ENCODE measurements around the gene GHR.

The GHR gene

DNA sequence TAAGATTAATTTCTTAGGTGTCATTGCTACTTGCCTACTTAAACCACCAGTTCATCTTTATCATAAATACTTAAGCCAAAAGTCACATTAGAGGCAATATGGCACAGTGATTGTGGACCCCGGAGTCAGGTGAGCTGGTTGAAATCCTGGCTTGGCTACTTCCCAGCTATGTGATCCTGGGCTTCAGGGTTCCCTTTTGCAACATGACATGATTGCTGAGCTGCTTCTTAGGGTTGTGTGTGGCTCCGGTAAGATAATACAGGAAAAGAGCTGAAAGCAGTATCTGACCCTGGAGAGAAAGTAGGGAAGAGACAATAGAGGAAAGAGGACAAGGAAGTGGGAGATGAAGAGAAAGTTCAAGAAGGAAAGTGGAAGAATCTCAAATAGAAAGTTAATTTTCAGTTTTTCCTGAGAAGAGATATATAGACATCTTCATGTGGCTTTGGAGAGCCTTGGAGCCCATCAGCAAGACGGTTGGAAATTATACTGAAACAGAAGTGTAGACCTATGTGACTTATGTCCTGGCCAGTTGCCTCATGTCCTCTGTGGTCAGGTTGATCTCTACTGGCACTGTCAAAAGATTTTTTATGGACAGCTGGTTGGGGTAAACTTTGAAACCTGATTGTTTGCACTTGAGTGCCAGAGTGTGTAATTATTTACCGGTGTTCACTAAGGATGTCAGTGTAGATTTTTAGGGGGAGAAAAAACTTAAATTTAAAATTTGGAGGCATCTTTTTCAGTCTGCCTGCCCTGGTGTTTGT lies 93.2 kb downstream of the GHR start:
- TF ChIP-seq YY1 (IDR thresholded peaks at IDR 0.05; ENCODE audit: insufficient read depth, insufficient read length) (no peak), ZNF274 (IDR thresholded peaks at IDR 0.05; ENCODE audit: low read depth, low read length) (no peak)
- no peaks in the 10 kb centered on the region for H3K4me1 ChIP-seq (ENCODE audit: insufficient read depth, insufficient read length)
- DNase-seq (ENCODE audit: low read depth, low spot score): no peak
- H3K36me3 ChIP-seq (ENCODE audit: insufficient read depth, insufficient read length, low read length): no peaks in the 10 kb centered on the region
- no peak overlapping the region for H3K9ac ChIP-seq (ENCODE audit: insufficient read length, low read depth)
- no peaks in the 10 kb centered on the region for H3K27me3 ChIP-seq (ENCODE audit: insufficient read depth, insufficient read length)
- no peaks in the 10 kb centered on the region for H3K9me3 ChIP-seq (ENCODE audit: insufficient read depth, low read length)
- no peak overlapping the region for H3K4me3 ChIP-seq (ENCODE audit: insufficient read length, low read depth)

DNA sequence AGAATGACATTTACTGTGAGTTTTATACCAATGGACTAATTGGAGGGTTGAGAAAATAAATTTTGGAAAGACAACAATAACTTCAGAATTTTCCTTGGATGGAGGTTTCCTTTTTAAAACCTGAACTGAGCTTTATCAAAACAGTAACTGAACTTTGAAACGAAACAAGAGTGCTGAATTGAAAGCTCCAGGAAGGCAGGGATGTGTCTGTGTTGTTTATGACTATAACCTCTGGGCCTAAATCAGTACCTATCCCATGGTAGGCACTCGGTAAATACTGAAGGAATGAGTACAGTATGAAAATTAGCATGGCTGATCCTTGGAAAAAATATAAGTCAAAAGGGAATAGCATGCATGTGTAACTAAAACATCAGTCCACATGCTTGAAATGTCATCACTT lies 93.9 kb downstream of the GHR start:
- Histone ChIP-seq H3K36me3 (ENCODE audit: insufficient read depth, insufficient read length, low read length) (no peaks in the 10 kb centered on the region), H3K27me3 (ENCODE audit: insufficient read depth, insufficient read length) (no peaks in the 10 kb centered on the region), H3K9ac (ENCODE audit: insufficient read length, low read depth) (no peak overlapping the region), H3K4me3 (ENCODE audit: insufficient read length, low read depth) (no peak overlapping the region), H3K9me3 (ENCODE audit: insufficient read depth, low read length) (no peaks in the 10 kb centered on the region), H3K4me1 (ENCODE audit: insufficient read depth, insufficient read length) (no peaks in the 10 kb centered on the region)
- no peak for DNase-seq (ENCODE audit: low read depth, low spot score)
- TF ChIP-seq SUZ12 (IDR thresholded peaks at IDR 0.05; ENCODE audit: extremely low read depth, insufficient read depth, insufficient read length) (no peak), YY1 (IDR thresholded peaks at IDR 0.05; ENCODE audit: insufficient read depth, insufficient read length) (no peak), ZNF274 (IDR thresholded peaks at IDR 0.05; ENCODE audit: low read depth, low read length) (no peak)

DNA sequence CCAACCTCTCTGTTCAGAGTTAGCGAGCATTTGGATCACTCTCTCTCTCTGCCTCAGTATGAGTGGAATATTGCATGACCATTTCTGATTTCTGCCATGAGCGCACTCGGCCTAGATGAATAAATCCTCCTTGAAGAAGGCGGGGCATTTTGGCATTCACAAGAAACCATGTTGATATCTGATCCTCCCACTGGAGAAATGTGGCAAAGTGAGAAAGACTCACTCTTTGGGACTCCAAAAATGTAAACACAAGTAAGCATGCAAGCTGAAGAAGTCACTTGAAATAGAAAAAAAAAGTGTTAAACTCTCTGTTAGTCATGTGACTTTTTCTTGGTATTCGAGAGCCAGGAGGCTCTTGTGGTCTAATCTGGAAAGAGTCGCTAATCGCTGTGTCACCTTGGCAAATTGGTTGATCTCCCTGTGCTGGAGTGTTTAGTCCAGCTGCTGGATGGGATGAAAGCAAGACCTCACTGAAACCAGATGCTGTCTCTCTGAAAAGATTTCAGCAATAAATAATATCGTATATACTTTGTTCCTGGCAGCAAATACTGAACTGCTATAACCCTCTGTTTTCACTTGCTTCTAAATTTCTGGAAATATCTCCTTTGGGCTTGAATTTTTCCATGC lies 95.5 kb downstream of the GHR start:
- Histone ChIP-seq H3K4me1 (ENCODE audit: insufficient read depth, insufficient read length) (no peaks in the 10 kb centered on the region), H3K27me3 (ENCODE audit: insufficient read depth, insufficient read length) (no peaks in the 10 kb centered on the region), H3K9me3 (ENCODE audit: insufficient read depth, low read length) (no peaks in the 10 kb centered on the region), H3K4me3 (ENCODE audit: insufficient read length, low read depth) (no peak overlapping the region), H3K36me3 (ENCODE audit: insufficient read depth, insufficient read length, low read length) (no peaks in the 10 kb centered on the region), H3K9ac (ENCODE audit: insufficient read length, low read depth) (no peak overlapping the region)
- TF ChIP-seq YY1 (IDR thresholded peaks at IDR 0.05; ENCODE audit: insufficient read depth, insufficient read length) (no peak), ZNF274 (IDR thresholded peaks at IDR 0.05; ENCODE audit: low read depth, low read length) (no peak), SUZ12 (IDR thresholded peaks at IDR 0.05; ENCODE audit: extremely low read depth, insufficient read depth, insufficient read length) (no peak)
- no peak for DNase-seq (ENCODE audit: low read depth, low spot score)

DNA sequence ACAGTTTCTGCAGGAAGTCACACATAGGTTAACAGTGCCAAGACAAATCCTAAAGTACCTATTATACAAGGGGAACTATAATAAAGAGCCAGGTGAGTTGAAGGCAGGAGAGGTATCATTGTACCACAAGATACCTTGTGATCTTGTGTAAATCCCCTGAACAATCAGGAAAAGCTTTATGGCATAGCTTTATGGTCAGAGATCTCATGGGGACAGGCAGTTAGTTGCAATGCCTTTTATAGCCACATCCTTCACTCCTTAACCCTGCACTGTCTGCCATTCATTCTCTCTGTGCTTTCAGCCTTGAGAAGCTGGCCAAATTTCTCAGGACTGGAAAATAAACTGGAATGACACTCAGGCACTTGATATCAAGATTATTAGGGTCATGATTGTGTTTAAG lies 97.0 kb downstream of the GHR start:
- Histone ChIP-seq H3K4me3 (ENCODE audit: insufficient read length, low read depth) (no peak overlapping the region), H3K36me3 (ENCODE audit: insufficient read depth, insufficient read length, low read length) (no peaks in the 10 kb centered on the region), H3K4me1 (ENCODE audit: insufficient read depth, insufficient read length) (no peaks in the 10 kb centered on the region), H3K27me3 (ENCODE audit: insufficient read depth, insufficient read length) (no peaks in the 10 kb centered on the region), H3K9me3 (ENCODE audit: insufficient read depth, low read length) (no peaks in the 10 kb centered on the region), H3K9ac (ENCODE audit: insufficient read length, low read depth) (no peak overlapping the region)
- DNase-seq (ENCODE audit: low read depth, low spot score): no peak
- no peak for TF ChIP-seq SUZ12 (IDR thresholded peaks at IDR 0.05; ENCODE audit: extremely low read depth, insufficient read depth, insufficient read length)
- no peak for TF ChIP-seq YY1 (IDR thresholded peaks at IDR 0.05; ENCODE audit: insufficient read depth, insufficient read length)
- no peak for TF ChIP-seq ZNF274 (IDR thresholded peaks at IDR 0.05; ENCODE audit: low read depth, low read length)

DNA sequence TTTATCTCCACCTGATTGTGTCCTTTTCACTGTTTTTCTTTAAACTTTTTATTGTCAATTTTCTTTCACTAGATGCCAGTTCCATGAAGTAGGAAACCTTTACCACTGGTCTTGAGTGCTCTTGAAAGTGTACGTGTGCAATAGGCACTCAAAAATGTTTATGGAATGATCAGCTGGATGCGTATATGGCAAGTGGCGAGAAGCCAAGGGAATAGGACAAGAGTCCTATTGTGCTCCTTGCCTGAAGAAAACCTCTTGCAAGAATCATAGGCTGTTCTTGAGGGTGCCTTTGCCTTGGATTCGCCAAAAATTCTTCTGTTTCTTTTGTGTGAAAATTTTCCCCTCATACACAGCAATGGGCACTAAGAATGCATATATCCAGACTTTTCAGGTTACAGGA lies 97.7 kb downstream of the GHR start:
- Histone ChIP-seq H3K4me3 (ENCODE audit: insufficient read length, low read depth) (no peak overlapping the region), H3K4me1 (ENCODE audit: insufficient read depth, insufficient read length) (no peaks in the 10 kb centered on the region), H3K9me3 (ENCODE audit: insufficient read depth, low read length) (no peaks in the 10 kb centered on the region), H3K9ac (ENCODE audit: insufficient read length, low read depth) (no peak overlapping the region), H3K27me3 (ENCODE audit: insufficient read depth, insufficient read length) (no peaks in the 10 kb centered on the region), H3K36me3 (ENCODE audit: insufficient read depth, insufficient read length, low read length) (no peaks in the 10 kb centered on the region)
- DNase-seq (ENCODE audit: low read depth, low spot score): no peak
- TF ChIP-seq YY1 (IDR thresholded peaks at IDR 0.05; ENCODE audit: insufficient read depth, insufficient read length) (no peak), ZNF274 (IDR thresholded peaks at IDR 0.05; ENCODE audit: low read depth, low read length) (no peak), SUZ12 (IDR thresholded peaks at IDR 0.05; ENCODE audit: extremely low read depth, insufficient read depth, insufficient read length) (no peak)

DNA sequence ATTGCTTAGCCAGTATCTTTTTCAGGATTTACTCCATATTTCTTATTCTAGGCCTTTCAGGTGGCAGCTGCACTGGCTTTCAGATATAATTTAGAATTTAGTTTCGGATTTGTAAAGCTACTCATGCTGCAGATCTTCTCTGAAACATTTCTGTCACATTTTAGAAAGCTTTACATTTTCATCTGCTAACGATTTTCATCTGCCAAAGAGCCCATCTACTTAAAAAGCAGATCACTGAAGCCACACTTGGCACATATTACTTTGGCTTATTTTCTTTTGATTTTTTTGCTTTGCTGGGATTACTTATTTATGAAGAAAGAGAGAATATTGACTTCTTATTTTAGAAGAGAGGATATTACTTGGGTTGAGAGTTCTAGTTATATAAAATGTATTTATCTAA lies 98.2 kb downstream of the GHR start:
- no peak for TF ChIP-seq SUZ12 (IDR thresholded peaks at IDR 0.05; ENCODE audit: extremely low read depth, insufficient read depth, insufficient read length)
- TF ChIP-seq YY1 (IDR thresholded peaks at IDR 0.05; ENCODE audit: insufficient read depth, insufficient read length): no peak
- no peak for TF ChIP-seq ZNF274 (IDR thresholded peaks at IDR 0.05; ENCODE audit: low read depth, low read length)
- no peaks in the 10 kb centered on the region for H3K36me3 ChIP-seq (ENCODE audit: insufficient read depth, insufficient read length, low read length)
- DNase-seq (ENCODE audit: low read depth, low spot score): no peak
- H3K4me3 ChIP-seq (ENCODE audit: insufficient read length, low read depth): no peak overlapping the region
- H3K9me3 ChIP-seq (ENCODE audit: insufficient read depth, low read length): no peaks in the 10 kb centered on the region
- H3K9ac ChIP-seq (ENCODE audit: insufficient read length, low read depth): no peak overlapping the region
- H3K27me3 ChIP-seq (ENCODE audit: insufficient read depth, insufficient read length): no peaks in the 10 kb centered on the region
- no peaks in the 10 kb centered on the region for H3K4me1 ChIP-seq (ENCODE audit: insufficient read depth, insufficient read length)

DNA sequence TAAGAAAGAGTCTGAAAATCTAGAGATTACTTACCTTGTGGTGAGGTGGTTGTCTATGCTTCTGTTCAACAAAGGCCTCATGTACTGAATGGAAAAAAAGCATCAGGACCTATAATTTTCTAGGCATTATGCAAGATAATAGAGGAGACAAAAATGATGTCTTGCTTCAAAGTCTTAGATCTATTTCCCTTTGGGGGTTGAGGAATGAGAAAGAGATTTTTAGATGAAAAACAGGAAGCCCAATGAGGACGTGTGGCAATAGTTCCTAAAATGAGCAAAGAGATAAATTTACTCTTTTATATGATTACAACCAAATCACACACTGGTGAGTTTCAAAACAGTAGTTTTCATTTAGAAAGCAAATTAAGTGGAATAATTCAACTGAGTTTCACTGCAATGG lies 99.5 kb downstream of the GHR start:
- DNase-seq (ENCODE audit: low read depth, low spot score): no peak
- Histone ChIP-seq H3K4me3 (ENCODE audit: insufficient read length, low read depth) (no peak overlapping the region), H3K4me1 (ENCODE audit: insufficient read depth, insufficient read length) (no peaks in the 10 kb centered on the region), H3K36me3 (ENCODE audit: insufficient read depth, insufficient read length, low read length) (no peaks in the 10 kb centered on the region), H3K9me3 (ENCODE audit: insufficient read depth, low read length) (no peaks in the 10 kb centered on the region), H3K9ac (ENCODE audit: insufficient read length, low read depth) (no peak overlapping the region), H3K27me3 (ENCODE audit: insufficient read depth, insufficient read length) (no peaks in the 10 kb centered on the region)
- TF ChIP-seq SUZ12 (IDR thresholded peaks at IDR 0.05; ENCODE audit: extremely low read depth, insufficient read depth, insufficient read length) (no peak), YY1 (IDR thresholded peaks at IDR 0.05; ENCODE audit: insufficient read depth, insufficient read length) (no peak), ZNF274 (IDR thresholded peaks at IDR 0.05; ENCODE audit: low read depth, low read length) (no peak)

Data from NT2/D1 (cell line).